IPS DF 6.9 (cell line): ENCODE data around the gene NAA10.

Experiments
- DNase-seq: peaks from one replicate; pipeline ENCODE4 v3.0.0-alpha.2; 2013; ENCODE audit warnings: low read depth, low spot score
- H3K27ac ChIP-seq: one replicate; pipeline ENCODE4 v1.5.1; 2013; ENCODE audit warnings: low read length, control low read depth
- H3K27me3 ChIP-seq: 2 replicates; pipeline ENCODE4 v1.6.1; 2013; ENCODE audit warnings: mild to moderate bottlenecking, low read length; ENCODE audit not compliant: control insufficient read depth, insufficient read depth
- H3K36me3 ChIP-seq: 2 replicates; pipeline ENCODE4 v1.6.1; 2013; ENCODE audit warnings: low read length; ENCODE audit not compliant: control insufficient read depth, insufficient read depth
- H3K4me1 ChIP-seq: 2 replicates; pipeline ENCODE4 v1.6.1; 2013; ENCODE audit warnings: low read length; ENCODE audit not compliant: control insufficient read depth, insufficient read depth
- H3K4me3 ChIP-seq: 2 replicates; pipeline ENCODE4 v1.5.1; 2013; ENCODE audit warnings: mild to moderate bottlenecking, low read length
- H3K9me3 ChIP-seq: 2 replicates; pipeline ENCODE4 v1.6.1; 2013; ENCODE audit warnings: low read length, inconsistent platforms; ENCODE audit not compliant: control insufficient read depth, insufficient read depth
- WGBS: extraction: QIAGEN DNeasy Blood & Tissue Kit; methylation state at CpG from one replicate; pipeline ENCODE4 v1.1.7; 2013; ENCODE audit warnings: mixed read lengths, missing lambda C conversion rate; ENCODE audit not compliant: insufficient read length, insufficient coverage; 5-methylcytosine and 5-hydroxymethylcytosine counted together

NAA10 gene

DNA sequence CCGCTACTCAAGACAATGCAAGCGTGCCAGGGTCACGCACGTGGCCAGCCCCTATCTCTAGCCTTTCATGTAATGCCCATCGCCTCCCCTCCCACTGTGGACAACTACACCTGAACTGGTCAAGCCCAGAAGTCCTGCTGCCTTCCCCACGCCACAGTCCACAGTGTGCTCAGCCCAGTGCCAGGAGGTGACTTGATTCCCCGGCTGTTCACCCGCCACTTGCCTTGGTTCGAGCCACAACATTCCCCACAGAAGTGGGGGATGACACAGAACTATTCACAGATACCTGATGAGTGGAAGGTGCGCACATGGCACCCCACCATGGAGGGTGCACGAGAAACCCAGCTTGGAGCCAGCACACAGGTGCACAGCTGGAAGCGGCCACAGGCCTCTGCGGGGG is 15.6 kb downstream of the NAA10 start:
- WGBS = no CpG with 5 or more reads among the region's 13 CpGs
- Histone ChIP-seq H3K4me1 (no peaks in the 10 kb centered on the region; the same call in 1 of the 2 replicates), H3K4me3 (no peak overlapping the region), H3K9me3 (no peaks in the 10 kb centered on the region), H3K27me3 (no peaks in the 10 kb centered on the region), H3K27ac (no peak overlapping the region), H3K36me3 (peaks cover 2% of the 10 kb centered on the region; the same call in 1 of the 2 replicates)
- DNase-seq = no peak

DNA sequence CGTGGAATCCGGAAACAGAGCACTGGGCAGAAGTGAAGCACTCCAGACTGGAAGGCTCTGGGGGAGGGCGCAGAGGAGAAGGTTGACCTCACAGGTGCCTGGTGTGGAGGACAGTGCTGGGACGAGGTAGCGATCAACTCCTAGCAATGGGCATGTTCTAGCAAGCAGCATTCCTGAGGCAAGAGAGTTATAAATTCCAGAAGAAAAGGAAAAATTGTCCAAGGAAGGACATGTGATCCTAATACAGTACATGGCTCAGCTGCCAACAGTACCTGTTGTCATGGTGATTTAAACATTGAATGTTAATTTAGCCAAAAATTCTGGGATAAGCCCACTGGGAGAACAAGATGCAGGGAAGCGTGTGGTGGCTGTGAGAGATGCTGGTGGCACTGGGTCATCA is 17.0 kb downstream of the NAA10 start:
- Histone ChIP-seq H3K36me3 (peaks cover 2% of the 10 kb centered on the region; the same call in 1 of the 2 replicates), H3K27ac (no peak overlapping the region), H3K9me3 (no peaks in the 10 kb centered on the region), H3K4me3 (no peak overlapping the region), H3K27me3 (no peaks in the 10 kb centered on the region), H3K4me1 (no peaks in the 10 kb centered on the region; the same call in 1 of the 2 replicates)
- WGBS = no CpG with 5 or more reads among the region's 6 CpGs
- DNase-seq = no peak

DNA sequence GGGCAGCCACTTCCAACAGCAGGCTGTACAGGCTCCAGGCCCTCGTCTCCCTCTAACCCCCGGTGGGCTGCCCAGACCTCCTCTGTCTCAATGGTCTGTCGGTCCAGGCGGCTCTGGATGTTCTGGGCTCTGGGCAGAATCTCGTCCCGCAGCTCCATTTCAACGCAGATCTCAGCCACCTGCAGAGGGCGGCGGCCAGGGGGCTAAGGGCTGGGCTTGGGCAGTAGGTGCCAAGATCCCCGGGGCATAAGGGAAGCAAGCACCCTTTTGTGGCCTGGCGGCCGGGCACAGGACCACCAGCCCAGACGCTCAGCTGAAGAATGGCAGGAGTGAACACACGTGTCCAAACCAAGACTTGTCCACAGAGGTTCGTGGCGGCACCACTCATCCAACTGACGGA is 21.1 kb downstream of the NAA10 start:
- H3K36me3 ChIP-seq = no peaks in the 10 kb centered on the region; the same call in 1 of the 2 replicates
- DNase-seq = no peak
- no peak overlapping the region for H3K27ac ChIP-seq
- no peaks in the 10 kb centered on the region for H3K9me3 ChIP-seq
- peaks cover 1% of the 10 kb centered on the region; the same call in 1 of the 2 replicates for H3K4me1 ChIP-seq
- no peak overlapping the region for H3K4me3 ChIP-seq
- no CpG with 5 or more reads among the region's 17 CpGs for WGBS
- no peaks in the 10 kb centered on the region for H3K27me3 ChIP-seq

DNA sequence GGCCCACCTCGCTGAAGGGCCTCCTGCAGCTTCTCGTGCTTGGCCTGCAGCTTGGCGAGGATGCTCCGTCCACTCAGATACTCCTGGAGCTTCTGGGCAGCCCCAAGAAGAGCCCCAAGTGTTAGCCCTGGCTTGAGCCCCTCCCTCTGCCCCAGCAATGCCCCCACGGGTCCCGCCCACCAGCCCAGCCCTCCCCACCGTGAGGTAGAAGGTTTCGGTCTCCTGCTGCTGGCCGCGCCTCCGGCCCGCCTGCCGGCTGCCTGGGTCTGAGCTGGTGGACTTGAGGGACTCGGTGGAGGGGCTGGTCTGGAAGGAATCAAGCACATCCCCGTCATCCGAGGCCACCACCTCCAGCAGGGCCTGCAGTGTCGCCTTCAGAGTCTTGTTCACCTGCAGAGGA is 21.6 kb downstream of the NAA10 start:
- Histone ChIP-seq H3K4me3 (no peak overlapping the region), H3K36me3 (no peaks in the 10 kb centered on the region; the same call in 1 of the 2 replicates), H3K4me1 (peaks cover 1% of the 10 kb centered on the region; the same call in 1 of the 2 replicates), H3K27me3 (no peaks in the 10 kb centered on the region), H3K9me3 (no peaks in the 10 kb centered on the region), H3K27ac (no peak overlapping the region)
- no peak for DNase-seq
- WGBS = no CpG with 5 or more reads among the region's 17 CpGs

DNA sequence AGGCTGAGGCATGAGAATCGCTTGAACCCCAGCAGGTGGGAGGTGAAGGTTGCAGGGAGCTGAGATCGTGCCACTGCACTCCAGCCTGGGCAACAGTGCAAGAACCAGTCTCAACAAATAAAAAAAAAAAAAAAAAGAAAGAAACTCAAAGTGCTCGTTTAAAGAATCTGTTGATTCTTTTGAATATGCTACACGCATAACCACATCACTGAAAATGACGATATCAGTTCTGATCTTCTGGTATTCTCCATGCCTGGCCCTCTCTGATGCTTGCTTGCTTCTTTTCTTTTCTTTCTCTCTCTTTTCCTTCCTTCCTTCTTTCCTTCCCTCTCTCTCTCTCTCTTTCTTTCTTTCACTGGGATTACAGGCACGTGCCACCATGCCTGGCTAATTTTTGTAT is 23.0 kb downstream of the NAA10 start:
- Histone ChIP-seq H3K4me1 (0 out of 2 replicates have a peak, but pooled peaks cover 1% of the 10 kb centered on the region), H3K4me3 (no peak overlapping the region), H3K9me3 (no peaks in the 10 kb centered on the region), H3K27me3 (no peaks in the 10 kb centered on the region), H3K27ac (no peak overlapping the region), H3K36me3 (no peaks in the 10 kb centered on the region; the same call in 1 of the 2 replicates)
- DNase-seq = no peak
- WGBS = no CpG with 5 or more reads among the region's 6 CpGs

DNA sequence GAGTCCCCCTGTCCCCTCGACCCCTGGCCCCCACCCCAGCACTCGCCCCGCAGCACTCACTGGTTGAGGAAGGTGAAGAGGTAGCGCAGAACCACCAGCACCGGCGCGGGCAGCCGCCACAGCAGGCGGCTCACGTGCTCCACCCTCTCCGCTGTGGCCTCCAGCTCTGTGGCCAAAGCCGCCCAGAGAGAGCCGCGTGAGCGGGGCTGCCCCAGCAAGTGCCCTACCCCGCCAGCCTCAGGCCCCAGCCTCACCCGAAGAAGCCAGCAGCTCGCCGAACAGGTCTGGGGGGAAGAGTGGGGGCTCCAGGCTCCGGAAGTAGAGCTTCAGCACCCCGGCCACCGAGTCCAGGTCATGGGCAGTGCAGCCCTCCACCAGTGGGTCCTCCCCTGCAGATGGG is 24.4 kb downstream of the NAA10 start:
- no peaks in the 10 kb centered on the region for H3K27me3 ChIP-seq
- H3K4me3 ChIP-seq = no peak overlapping the region
- 0 out of 2 replicates have a peak, but pooled peaks cover 1% of the 10 kb centered on the region for H3K4me1 ChIP-seq
- no peak for DNase-seq
- H3K9me3 ChIP-seq = no peaks in the 10 kb centered on the region
- H3K36me3 ChIP-seq = no peaks in the 10 kb centered on the region; the same call in 1 of the 2 replicates
- no CpG with 5 or more reads among the region's 22 CpGs for WGBS
- H3K27ac ChIP-seq = no peak overlapping the region

DNA sequence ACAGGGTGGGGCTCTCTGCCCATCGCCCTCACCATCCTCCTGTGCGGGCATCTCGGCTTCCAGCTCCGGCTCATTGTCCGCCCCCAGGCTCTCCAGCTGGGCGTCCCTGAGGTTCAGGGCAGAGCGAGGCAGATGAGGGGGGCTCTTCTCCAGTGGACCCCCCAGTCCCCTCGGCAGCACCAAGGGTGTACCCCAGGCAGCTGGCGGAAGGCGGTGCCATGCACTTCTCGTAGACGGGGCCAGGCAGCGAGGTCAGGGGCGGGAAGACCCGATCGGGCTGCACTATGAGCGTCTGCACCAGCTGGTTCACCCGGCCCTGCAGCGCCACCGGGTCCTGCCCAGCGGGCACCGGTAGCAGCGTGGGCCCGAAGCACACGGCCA is 24.9 kb downstream of the NAA10 start:
- no peaks in the 10 kb centered on the region for H3K9me3 ChIP-seq
- no peak overlapping the region for H3K27ac ChIP-seq
- H3K36me3 ChIP-seq = no peaks in the 10 kb centered on the region; the same call in 1 of the 2 replicates
- no CpG with 5 or more reads among the region's 25 CpGs for WGBS
- 0 out of 2 replicates have a peak, but pooled peaks cover 1% of the 10 kb centered on the region for H3K4me1 ChIP-seq
- H3K4me3 ChIP-seq = no peak overlapping the region
- no peaks in the 10 kb centered on the region for H3K27me3 ChIP-seq
- no peak for DNase-seq

DNA sequence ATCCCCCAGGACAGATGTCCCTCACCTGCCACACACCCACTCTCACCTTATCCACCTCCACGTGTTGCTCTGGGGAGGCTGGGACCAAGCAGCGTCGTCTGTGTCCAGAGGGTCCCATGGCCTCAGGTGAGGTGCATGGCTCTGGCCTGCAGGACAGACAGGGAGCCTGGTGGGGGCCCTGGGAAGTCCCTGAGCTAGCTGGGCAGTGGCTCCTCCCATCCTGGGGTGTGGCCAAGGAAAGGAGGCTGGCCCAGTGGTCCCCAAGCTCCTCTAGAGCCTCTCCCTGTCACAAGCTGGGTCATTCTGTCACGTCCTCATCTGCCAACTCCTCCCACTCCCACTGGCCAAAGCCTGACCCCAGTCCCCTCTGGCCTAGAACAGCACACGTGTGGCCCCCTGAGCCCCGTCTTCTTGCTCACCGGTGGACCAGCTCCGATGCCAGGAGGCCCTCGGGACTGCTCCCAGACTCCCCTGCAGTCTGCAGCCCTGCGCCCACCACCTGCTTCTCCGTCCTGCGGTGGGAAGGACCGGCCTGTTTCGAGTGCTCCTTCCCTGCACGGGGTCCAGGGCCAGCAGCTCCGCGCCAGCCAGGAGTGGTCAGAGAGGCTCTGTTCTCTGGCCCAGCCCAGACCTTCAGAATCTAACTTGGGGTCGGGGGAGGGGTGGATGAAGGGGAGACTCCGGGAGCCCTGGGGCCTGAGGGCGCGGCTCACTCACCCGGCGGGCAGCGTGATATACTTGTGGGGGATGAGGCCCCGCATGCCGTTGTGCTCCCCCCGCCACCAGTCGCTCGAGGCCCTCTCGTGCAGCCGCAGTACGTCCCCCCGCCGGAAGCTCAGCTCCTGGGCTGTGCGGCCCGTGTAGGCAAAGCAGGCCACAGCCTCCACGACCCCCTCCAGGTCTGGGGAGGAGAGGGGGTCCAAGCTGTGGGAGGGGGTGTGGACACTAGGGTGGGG is 25.5 kb downstream of the NAA10 start:
- H3K4me3 ChIP-seq = no peak overlapping the region
- no peaks in the 10 kb centered on the region for H3K27me3 ChIP-seq
- H3K27ac ChIP-seq = no peak overlapping the region
- no peak for DNase-seq
- no peaks in the 10 kb centered on the region; the same call in 1 of the 2 replicates for H3K36me3 ChIP-seq
- H3K9me3 ChIP-seq = no peaks in the 10 kb centered on the region
- no CpG with 5 or more reads among the region's 37 CpGs for WGBS
- peaks cover 2% of the 10 kb centered on the region; the same call in 1 of the 2 replicates for H3K4me1 ChIP-seq

DNA sequence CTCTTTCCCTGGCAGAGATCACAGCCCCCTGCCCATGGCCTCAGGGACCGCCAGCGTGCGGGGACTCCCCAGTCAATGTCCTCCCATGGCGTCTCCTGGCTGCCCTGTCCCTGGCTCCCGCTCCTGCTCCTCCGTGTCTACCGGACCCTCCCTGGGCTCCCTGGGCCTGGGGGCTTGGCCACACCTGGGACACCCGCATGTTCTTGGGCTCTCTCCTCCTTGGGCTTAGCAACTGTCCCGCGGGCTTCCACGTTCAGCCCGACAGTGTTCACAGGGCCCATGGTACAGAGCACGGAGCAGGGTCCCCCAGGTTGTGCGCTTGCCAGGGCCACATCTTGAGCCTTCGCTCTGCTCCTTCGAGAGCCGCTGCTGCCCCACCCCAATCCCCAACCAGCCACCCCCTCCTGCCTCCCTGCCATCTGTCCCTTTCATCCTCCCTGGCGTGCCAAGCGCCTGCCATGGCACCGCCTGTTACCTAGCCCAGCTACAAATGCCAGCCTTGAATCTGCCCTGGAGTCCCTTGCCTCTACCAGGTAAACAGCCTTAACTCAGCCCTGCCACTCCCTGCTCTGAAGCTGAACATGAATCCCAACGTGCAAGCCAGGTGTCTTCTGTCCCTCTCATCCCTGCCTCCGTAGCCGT is 26.5 kb downstream of the NAA10 start:
- no peaks in the 10 kb centered on the region for H3K9me3 ChIP-seq
- H3K4me1 ChIP-seq = peaks cover 3% of the 10 kb centered on the region; the same call in 1 of the 2 replicates
- H3K27me3 ChIP-seq = no peaks in the 10 kb centered on the region
- DNase-seq = no peak
- WGBS = no CpG with 5 or more reads among the region's 23 CpGs
- no peaks in the 10 kb centered on the region; the same call in 1 of the 2 replicates for H3K36me3 ChIP-seq
- H3K27ac ChIP-seq = no peak overlapping the region
- H3K4me3 ChIP-seq = no peak overlapping the region

DNA sequence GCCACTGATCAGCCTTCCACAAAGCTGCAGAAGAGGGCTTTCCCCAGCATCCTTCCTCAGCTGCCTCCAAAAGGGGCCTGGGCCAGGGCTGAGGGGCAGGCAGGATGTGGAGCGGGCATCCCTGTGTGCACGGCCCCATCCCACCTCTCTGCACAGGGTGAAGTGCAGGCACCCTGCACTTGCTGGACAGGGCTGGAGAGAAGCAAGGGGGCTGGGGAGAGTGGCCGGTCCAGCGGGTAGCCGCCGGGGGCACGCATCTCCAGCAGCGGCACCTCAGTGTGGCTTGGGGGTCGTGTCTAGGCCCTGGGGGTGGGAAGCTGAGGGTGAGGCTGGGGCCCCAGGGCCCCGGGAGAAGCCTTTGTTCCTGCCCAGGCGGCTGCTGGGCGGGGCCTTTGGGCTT is 27.4 kb downstream of the NAA10 start:
- H3K4me3 ChIP-seq = no peak overlapping the region
- WGBS = no CpG with 5 or more reads among the region's 12 CpGs
- H3K27me3 ChIP-seq = no peaks in the 10 kb centered on the region
- no peaks in the 10 kb centered on the region for H3K9me3 ChIP-seq
- DNase-seq = no peak
- no peak overlapping the region for H3K27ac ChIP-seq
- no peaks in the 10 kb centered on the region; the same call in 1 of the 2 replicates for H3K36me3 ChIP-seq
- peaks cover 3% of the 10 kb centered on the region; the same call in 1 of the 2 replicates for H3K4me1 ChIP-seq
